HCT116 (cell line): ENCODE results near the gene GPRC5A. TPM values are rescaled to one million over a fixed set of nuclear protein-coding genes. Genes with fewer than 3 reads are reported as not detected.

Source experiments
- ATAC-seq: fragments of 200-7000 bp; cut with Tn5 transposase; 2 replicates; pipeline ENCODE4 v1.9.1; 2020; ENCODE audit warnings: mild to moderate bottlenecking, moderate library complexity
- BruUV-seq: library from RNA; stranded (reverse); fragments of 400-500 nt; replicated peaks from 2 replicates; lab custom pipeline; 2021; lab: Mats Ljungman, UMichigan
- CTCF ChIA-PET: fragments of 300-600 bp; sonication (Branson Sonifier 250); formaldehyde crosslinking; loops from one replicate; lab custom pipeline; 2021; ENCODE audit warnings: antibody characterized with exemption; lab: Charles Lee
- POLR2A ChIA-PET: fragments of 300-600, 350-600 bp; sonication (Branson Sonifier 250); formaldehyde crosslinking; loops from one replicate; lab custom pipeline; 2021; ENCODE audit warnings: antibody characterized with exemption; lab: Charles Lee
- RAD21 ChIA-PET, 2 experiments: fragments of 300-600 bp; sonication (Branson Sonifier 250); formaldehyde crosslinking; loops; one replicate each; lab custom pipeline; 2023; ENCODE audit warnings: low total read pairs in 2 of 2; ENCODE audit not compliant: uncharacterized antibody in 2 of 2, unreplicated experiment in 2 of 2, low non-redundant PET in 1 of 2; lab: Charles Lee
- DNase-seq: peaks from one replicate; pipeline ENCODE4 v3.0.0-alpha.2; 2010; ENCODE audit warnings: low read depth, low spot score
- H2AFZ ChIP-seq: fragments of 200-600 bp; shearing (Covaris generic), sonication (generic); 2 replicates; pipeline ENCODE4 v1.6.1; 2017; ENCODE audit warnings: low read depth, mixed run types, mixed read lengths, antibody characterized with exemption, low read length; ENCODE audit not compliant: poor library complexity, severe bottlenecking
- H3K27ac ChIP-seq: 2 replicates; pipeline ENCODE4 v1.5.1; 2012; ENCODE audit warnings: low read depth, low read length
- H3K27me3 ChIP-seq: fragments of 200-600 bp; sonication (generic); 2 replicates; pipeline ENCODE4 v1.6.1; 2016; ENCODE audit warnings: mixed run types, low read length, mixed read lengths; ENCODE audit not compliant: insufficient read depth
- H3K36me3 ChIP-seq, 2 experiments: fragments of 200-500 bp in 1 of 2; fragments of 200-600 bp in 1 of 2; sonication (Bioruptor generic) in 1 of 2; sonication (generic) in 1 of 2; 2 replicates each; pipeline versions ENCODE4 v1.5.1 to v1.6.1; 2014 to 2016; ENCODE audit warnings: low read length in 2 of 2, inconsistent platforms in 1 of 2, mixed read lengths in 1 of 2, mixed run types in 1 of 2; ENCODE audit not compliant: insufficient read depth in 2 of 2, control insufficient read depth in 1 of 2
- H3K4me1 ChIP-seq, 2 experiments: fragments of 200-600 bp in 1 of 2; sonication (generic) in 1 of 2; 2 replicates each; pipeline versions ENCODE4 v1.5.1 to v1.6.1; 2012 to 2017; ENCODE audit warnings: low read length in 2 of 2, inconsistent platforms in 1 of 2, mild to moderate bottlenecking in 1 of 2, mixed read lengths in 1 of 2, mixed run types in 1 of 2, moderate library complexity in 1 of 2; ENCODE audit not compliant: insufficient read depth in 2 of 2, control insufficient read depth in 1 of 2
- H3K4me2 ChIP-seq: fragments of 200-600 bp; sonication (generic); 2 replicates; pipeline ENCODE4 v1.6.1; 2017; ENCODE audit warnings: mixed run types, low read length, mixed read lengths
- H3K4me3 ChIP-seq, 2 experiments: fragments of 200-600 bp in 1 of 2; sonication (generic) in 1 of 2; replicated peaks in 1 of 2; 2 replicates each; pipeline ENCODE4 v1.5.1; 2011 to 2016; ENCODE audit warnings: low read length in 2 of 2, control low read depth in 1 of 2, low read depth in 1 of 2, mild to moderate bottlenecking in 1 of 2, mixed read lengths in 1 of 2, mixed run types in 1 of 2
- H3K79me2 ChIP-seq: fragments of 200-600 bp; sonication (generic); 2 replicates; pipeline ENCODE4 v1.6.1; 2017; ENCODE audit warnings: mild to moderate bottlenecking, mixed run types, low read length, moderate library complexity, mixed read lengths; ENCODE audit not compliant: insufficient read depth
- H3K9ac ChIP-seq: fragments of 200-600 bp; sonication (generic); 2 replicates; pipeline ENCODE4 v1.6.1; 2016; ENCODE audit warnings: low read length, mixed read lengths
- H3K9me2 ChIP-seq: fragments of 200-600 bp; sonication (generic), shearing (Covaris generic); 2 replicates; pipeline ENCODE4 v1.6.1; 2017; ENCODE audit warnings: mixed run types, mild to moderate bottlenecking, moderate library complexity; ENCODE audit not compliant: insufficient read depth
- H3K9me3 ChIP-seq, 2 experiments: fragments of 200-500 bp in 1 of 2; fragments of 200-600 bp in 1 of 2; sonication (Bioruptor generic) in 1 of 2; sonication (generic) in 1 of 2; 2 replicates each; pipeline ENCODE4 v1.6.1; 2014 to 2017; ENCODE audit warnings: low read length in 2 of 2, mixed read lengths in 2 of 2, inconsistent platforms in 1 of 2, low read depth in 1 of 2, mild to moderate bottlenecking in 1 of 2, mixed run types in 1 of 2, moderate library complexity in 1 of 2; ENCODE audit not compliant: control insufficient read depth in 1 of 2, insufficient read depth in 1 of 2
- H4K20me1 ChIP-seq: fragments of 200-600 bp; sonication (generic), shearing (Covaris generic); 2 replicates; pipeline ENCODE4 v1.6.1; 2017; ENCODE audit warnings: mixed run types, mild to moderate bottlenecking, moderate library complexity; ENCODE audit not compliant: insufficient read depth
- CBX3 ChIP-seq: IDR thresholded peaks from 2 replicates; pipeline ENCODE4 v1.6.1; 2012; ENCODE audit warnings: low read depth
- EGR1 ChIP-seq: IDR thresholded peaks from 2 replicates; pipeline ENCODE4 v1.6.1; 2012; ENCODE audit warnings: low read depth
- EZH2 ChIP-seq: fragments of 200-600 bp; sonication (generic); IDR thresholded peaks from 2 replicates; pipeline ENCODE4 v1.6.1; 2017; ENCODE audit warnings: antibody characterized with exemption, mixed run types
- EZH2phosphoT487 ChIP-seq: fragments of 200-600 bp; IDR thresholded peaks from 2 replicates; pipeline ENCODE4 v1.6.1; 2018; ENCODE audit warnings: antibody characterized with exemption, borderline replicate concordance
- FOSL1 ChIP-seq: IDR thresholded peaks from 2 replicates; pipeline ENCODE4 v1.6.1; 2012; ENCODE audit warnings: low read depth
- JUND ChIP-seq: IDR thresholded peaks from 2 replicates; pipeline ENCODE4 v1.6.1; 2012
- POLR2A ChIP-seq: IDR thresholded peaks from 2 replicates; pipeline ENCODE4 v1.7.0; 2011; ENCODE audit warnings: borderline replicate concordance; ENCODE audit not compliant: insufficient read depth, insufficient read length; ENCODE audit errors: extremely low read depth
- POLR2AphosphoS5 ChIP-seq: IDR thresholded peaks from 2 replicates; pipeline ENCODE4 v1.6.1; 2011; ENCODE audit warnings: mild to moderate bottlenecking, low read depth, low read length, moderate library complexity
- RAD21 ChIP-seq: IDR thresholded peaks from 2 replicates; pipeline ENCODE4 v1.6.1; 2012; ENCODE audit warnings: low read depth, mild to moderate bottlenecking
- SIN3A ChIP-seq: IDR thresholded peaks from 2 replicates; pipeline ENCODE4 v1.6.1; 2012; ENCODE audit warnings: low read depth
- SP1 ChIP-seq: IDR thresholded peaks from 2 replicates; pipeline ENCODE4 v1.6.1; 2012; ENCODE audit warnings: low read depth
- SRF ChIP-seq: IDR thresholded peaks from 2 replicates; pipeline ENCODE4 v1.6.1; 2012; ENCODE audit warnings: low read depth
- YY1 ChIP-seq: IDR thresholded peaks from 2 replicates; pipeline ENCODE4 v1.6.1; 2011; ENCODE audit warnings: low read length, low read depth, moderate library complexity, mild to moderate bottlenecking; ENCODE audit not compliant: insufficient replicate concordance; ENCODE audit errors: extremely low read depth
- ZFX ChIP-seq: fragments of 450-650 bp; IDR thresholded peaks from 2 replicates; pipeline ENCODE4 v1.6.1; 2017
- ZNF274 ChIP-seq: fragments of 200-500 bp; sonication (Bioruptor generic); IDR thresholded peaks from 2 replicates; pipeline ENCODE4 v1.6.1; 2014; ENCODE audit warnings: mild to moderate bottlenecking, low read depth, low read length, inconsistent platforms
- intact Hi-C: fragments of 100-400 bp; cut with micrococcal nuclease; formaldehyde crosslinking; loops from 2 replicates; pipeline ENCODE4 v1.10.0; 2022
- total RNA-seq: library from RNA; stranded (reverse); gene quantifications from one replicate; pipeline ENCODE4 v1.2.1, GENCODE V29; 2021; ENCODE audit not compliant: unreplicated experiment

Gene GPRC5A
- total RNA-seq, 1 experiment from 2014 or later: 305 TPM

DNA sequence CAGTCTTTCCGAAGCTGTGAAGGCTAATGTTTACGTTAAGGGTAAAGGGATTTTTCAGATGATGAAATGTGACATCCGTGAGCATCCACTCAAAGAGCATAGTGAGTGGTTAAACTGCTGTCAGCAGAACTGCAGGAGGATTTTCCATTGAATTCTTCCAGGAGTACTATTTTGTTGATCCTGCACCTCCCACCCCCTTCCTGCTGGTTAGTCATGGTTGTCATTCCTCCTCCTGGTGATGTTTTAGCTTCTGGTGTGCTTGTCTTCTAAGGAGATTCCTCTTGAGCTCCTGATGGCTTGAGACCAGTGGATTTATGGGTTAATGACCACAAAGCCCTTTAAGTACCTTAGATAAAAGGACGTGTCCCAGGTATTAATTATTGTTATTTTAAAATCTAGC is 63.0 kb downstream of the GPRC5A start:
- Histone ChIP-seq H3K4me1 (no peaks in the 10 kb centered on the region), H3K4me3 (no peak overlapping the region)
- TF ChIP-seq ZNF274 (no peak), EGR1 (no peak), POLR2A (no peak)
- TF ChIP-seq, all 23 proteins: peak for 0
- no peak overlapping the region for H2AFZ ChIP-seq
- RAD21 ChIA-PET: no interaction called here
- H3K27me3 ChIP-seq: no peaks in the 10 kb centered on the region
- POLR2A ChIA-PET: no interaction called here
- H3K36me3 ChIP-seq: no peaks in the 10 kb centered on the region
- H3K9me3 ChIP-seq: no peaks in the 10 kb centered on the region
- DNase-seq (no peak), ATAC-seq (no peak)
- no peaks in the 10 kb centered on the region for H4K20me1 ChIP-seq
- no TSS peak for BruUV-seq
- CTCF ChIA-PET: no interaction called here
- H3K9ac ChIP-seq: no peak overlapping the region
- no peak overlapping the region for H3K4me2 ChIP-seq
- no peak overlapping the region for H3K27ac ChIP-seq
- H3K79me2 ChIP-seq: no peaks in the 10 kb centered on the region
- intact Hi-C loops: no loop called here
- no peaks in the 10 kb centered on the region for H3K9me2 ChIP-seq

DNA sequence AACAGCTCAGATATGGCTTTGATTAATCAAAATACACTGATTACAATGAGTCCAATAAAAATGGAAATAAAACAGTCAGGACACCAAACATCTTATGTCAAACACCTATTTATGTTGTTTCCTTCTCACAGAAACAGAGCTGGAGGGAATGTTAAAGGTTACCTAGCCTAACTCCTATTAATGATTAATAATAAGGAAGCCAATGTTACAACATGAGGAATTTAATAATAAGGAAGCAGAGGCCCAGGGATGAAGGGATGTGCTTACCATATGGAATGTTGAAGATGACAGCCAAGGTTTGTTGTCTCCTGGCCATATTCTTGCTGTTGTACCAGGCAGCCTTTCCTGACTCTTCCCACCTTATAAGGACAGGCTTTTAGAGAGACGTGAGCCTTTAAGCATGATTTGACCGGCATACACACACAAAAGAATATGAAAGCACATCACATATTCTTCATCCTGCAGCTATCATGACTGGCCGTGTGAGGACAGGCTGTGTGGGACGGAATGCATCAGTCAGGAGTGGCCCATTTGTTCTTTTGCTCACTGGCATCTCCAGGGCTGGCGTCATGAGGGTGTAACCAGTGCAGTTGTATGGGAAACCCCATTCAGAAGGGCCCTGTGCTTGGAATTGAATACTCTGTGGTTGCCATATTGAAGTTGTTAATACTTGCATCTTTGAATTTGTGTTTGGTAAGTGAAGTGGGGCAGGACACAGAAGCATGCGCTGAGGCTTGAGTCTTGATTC is 63.7 kb downstream of the GPRC5A start:
- Histone ChIP-seq H4K20me1 (no peaks in the 10 kb centered on the region), H2AFZ (no peak overlapping the region), H3K36me3 (no peaks in the 10 kb centered on the region), H3K9me3 (no peaks in the 10 kb centered on the region), H3K9me2 (no peaks in the 10 kb centered on the region), H3K27me3 (no peaks in the 10 kb centered on the region), H3K4me3 (no peak overlapping the region), H3K79me2 (no peaks in the 10 kb centered on the region), H3K27ac (no peak overlapping the region), H3K4me2 (no peak overlapping the region), H3K4me1 (no peaks in the 10 kb centered on the region), H3K9ac (no peak overlapping the region)
- RAD21 ChIA-PET: no interaction called here
- no TSS peak for BruUV-seq
- ATAC-seq: no peak
- no peak for DNase-seq
- intact Hi-C loops: no loop called here
- TF ChIP-seq SIN3A (no peak), SP1 (no peak), SRF (no peak), POLR2AphosphoS5 (no peak), EZH2phosphoT487 (no peak), FOSL1 (no peak), ZFX (no peak), CBX3 (no peak), EZH2 (no peak), JUND (no peak), YY1 (no peak), RAD21 (no peak)
- POLR2A ChIA-PET: no interaction called here
- CTCF ChIA-PET: no interaction called here
